GM19467 (cell line): ENCODE data around the gene OR4K1.
"Not testable (repeated sequence)": the region's sequence is repeated elsewhere in the genome, so short reads cannot be mapped to it uniquely, and the experiment has no call there.

Experiments used
- ATAC-seq: cut with Tn5 transposase; IDR thresholded peaks from one replicate; pipeline ENCODE4 v1.9.1; 2021; ENCODE audit warnings: mild to moderate bottlenecking, moderate library complexity; ENCODE audit not compliant: unreplicated experiment

The OR4K1 gene

GRCh38 chr14:19930617-19931016, at the start of gene OR4K1:
TSS of gene OR4K1 (plus strand) at chr14:19930917. CDS start at chr14:19935667, 4,750 bp downstream.
- no peak for ATAC-seq

GRCh38 chr14:19895282-19895681, 35.4 kb upstream of the OR4K1 start:
- ATAC-seq: no peak

GRCh38 chr14:19900999-19901398, 29.7 kb upstream of the OR4K1 start:
- no peak for ATAC-seq

- no peak for ATAC-seq
Observed at GRCh38 chr14:19902409-19902808, 28.3 kb upstream of the OR4K1 start.

GRCh38 chr14:19906665-19907064, 24.1 kb upstream of the OR4K1 start:
- no peak for ATAC-seq

- no peak for ATAC-seq
Observed at GRCh38 chr14:19911114-19911513, 19.6 kb upstream of the OR4K1 start.

- ATAC-seq: no peak
Observed at GRCh38 chr14:19917243-19917642, 13.5 kb upstream of the OR4K1 start.

GRCh38 chr14:19917955-19918518, 12.7 kb upstream of the OR4K1 start:
- ATAC-seq: no peak

- no peak for ATAC-seq
Observed at GRCh38 chr14:19918553-19919264, 12.0 kb upstream of the OR4K1 start.

- no peak for ATAC-seq
Observed at GRCh38 chr14:19920021-19920657, 10.6 kb upstream of the OR4K1 start, which contains the start of gene OR4K5. TSS of gene OR4K5 (plus strand) at chr14:19920607. CDS start at chr14:19920607, 0 bp downstream.

- no peak for ATAC-seq
Observed at GRCh38 chr14:19941668-19942067, 11.0 kb downstream of the OR4K1 start.

GRCh38 chr14:19947413-19948090, 16.8 kb downstream of the OR4K1 start:
- ATAC-seq: no peak

- ATAC-seq: no peak
Observed at GRCh38 chr14:19949218-19949617, 18.5 kb downstream of the OR4K1 start.

GRCh38 chr14:19969735-19970134, 39.0 kb downstream of the OR4K1 start:
- not testable (repeated sequence) for ATAC-seq

- no peak for ATAC-seq
Observed at GRCh38 chr14:19974844-19975243, 44.1 kb downstream of the OR4K1 start.

- ATAC-seq: no peak
Observed at GRCh38 chr14:19975291-19975690, 44.6 kb downstream of the OR4K1 start, which contains the start of gene OR4K15. TSS of gene OR4K15 (plus strand) at chr14:19975591. CDS start at chr14:19975591, 0 bp downstream.
